ENCODE results near the gene NTNG2. TPM values are rescaled to one million over a fixed set of nuclear protein-coding genes. Genes with fewer than 3 reads are reported as not detected.
"Not testable (repeated sequence)": the region's sequence is repeated elsewhere in the genome, so short reads cannot be mapped to it uniquely, and the experiment has no call there.

The NTNG2 gene
- total RNA-seq, 3 donors from 2014 or later, result 0.91 to 1.4 (median 0.95) TPM

DNA sequence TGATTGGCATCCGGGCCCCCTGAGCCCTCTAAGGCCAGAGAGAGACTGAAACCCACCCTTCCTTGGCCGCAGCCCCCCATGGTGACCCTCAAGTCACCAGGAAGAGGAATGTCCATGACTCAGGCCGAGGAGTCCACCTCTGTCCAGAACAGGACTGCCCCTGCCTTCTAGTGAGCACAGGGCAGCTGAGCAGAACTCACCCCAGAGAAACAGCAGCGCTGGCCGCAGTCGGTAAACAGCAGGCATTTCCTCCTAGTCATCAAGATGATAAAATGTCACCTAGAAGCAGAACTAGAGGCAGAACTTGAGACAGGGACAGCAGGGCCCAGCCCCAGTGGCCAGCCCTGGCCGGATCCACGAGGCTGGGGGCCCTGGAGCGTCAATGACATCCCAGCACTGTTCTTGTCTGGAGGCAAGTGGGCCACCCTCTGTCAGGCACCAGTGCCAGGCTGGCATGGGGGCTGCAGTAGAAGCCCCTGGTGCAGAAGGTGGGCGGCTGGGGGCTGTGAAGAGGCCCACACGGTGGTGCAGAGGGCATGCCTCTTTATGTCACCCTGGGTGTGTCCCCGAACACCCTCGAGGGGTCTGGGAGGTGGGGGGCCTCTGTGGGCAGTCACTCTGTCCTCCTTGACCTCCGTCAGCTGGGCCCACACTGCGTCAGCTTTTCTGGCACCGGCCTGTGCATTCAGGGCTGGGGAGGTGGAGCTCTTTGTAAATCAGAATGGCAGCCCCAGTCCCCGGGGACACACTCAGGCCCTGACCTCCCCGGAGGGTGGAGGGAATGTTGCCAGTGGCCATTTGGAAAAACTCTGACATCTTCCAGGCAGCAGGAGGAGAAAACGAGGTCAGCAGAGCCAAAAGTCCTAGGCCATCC lies 83.0 kb downstream of the NTNG2 start:
- Mint-ChIP-seq H3K4me3 (peak overlapping the region; percentile 19), H3K36me3 (ENCODE audit: insufficient read depth) (no peaks in the 10 kb centered on the region), H3K27me3 (ENCODE audit: low read depth) (peaks cover 18% of the 10 kb centered on the region), H3K4me1 (ENCODE audit: low read depth) (peaks cover 8% of the 10 kb centered on the region), H3K9me3 (no peaks in the 10 kb centered on the region)
- DNase-seq (no peak), ATAC-seq (no peak)

DNA sequence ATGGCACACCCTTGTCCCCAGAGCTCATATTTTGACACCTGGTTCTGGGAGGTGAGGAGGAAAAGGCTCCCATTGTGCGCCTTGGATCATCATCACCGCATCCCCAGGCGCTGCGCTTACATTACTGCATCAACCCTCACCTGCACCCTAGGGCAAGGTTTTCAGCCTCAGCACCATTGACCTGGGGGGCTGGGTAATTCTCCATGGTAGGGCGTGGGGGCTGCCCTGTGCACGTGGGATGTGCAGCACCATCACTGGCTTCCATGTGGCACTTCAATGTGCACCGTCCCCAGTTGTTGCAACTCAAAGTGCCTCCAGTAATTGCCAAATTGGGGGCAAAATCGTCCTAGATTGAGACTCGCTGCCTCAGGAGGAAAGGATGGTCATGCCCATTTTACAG lies 83.6 kb downstream of the NTNG2 start:
- H3K27me3 Mint-ChIP-seq (ENCODE audit: low read depth), result peaks cover 18% of the 10 kb centered on the region
- H3K4me3 Mint-ChIP-seq, result no peak overlapping the region
- DNase-seq (no peak), ATAC-seq (no peak)
- no peaks in the 10 kb centered on the region for H3K36me3 Mint-ChIP-seq (ENCODE audit: insufficient read depth)
- H3K9me3 Mint-ChIP-seq, result no peaks in the 10 kb centered on the region
- H3K4me1 Mint-ChIP-seq (ENCODE audit: low read depth), result peaks cover 8% of the 10 kb centered on the region

GRCh38 chr9:132247942-132248341 lies 86.1 kb downstream of the NTNG2 start:
- Mint-ChIP-seq H3K4me1 (ENCODE audit: low read depth) (peaks cover 4% of the 10 kb centered on the region), H3K27me3 (ENCODE audit: low read depth) (peaks cover 18% of the 10 kb centered on the region), H3K36me3 (ENCODE audit: insufficient read depth) (no peaks in the 10 kb centered on the region), H3K4me3 (no peak overlapping the region), H3K9me3 (no peaks in the 10 kb centered on the region)
- DNase-seq (no peak), ATAC-seq (no peak)

GRCh38 chr9:132249123-132249522 lies 87.3 kb downstream of the NTNG2 start:
- H3K4me3 Mint-ChIP-seq, result no peak overlapping the region
- no peak for DNase-seq

GRCh38 chr9:132249690-132250089 lies 87.8 kb downstream of the NTNG2 start:
- ATAC-seq, result no peak
- Mint-ChIP-seq H3K9me3 (no peaks in the 10 kb centered on the region), H3K4me3 (no peak overlapping the region), H3K27me3 (ENCODE audit: low read depth) (peaks cover 15% of the 10 kb centered on the region), H3K36me3 (ENCODE audit: insufficient read depth) (no peaks in the 10 kb centered on the region), H3K4me1 (ENCODE audit: low read depth) (peaks cover 2% of the 10 kb centered on the region)
- DNase-seq, result no peak

More at GRCh38 chr9:132249123-132249522, 87.3 kb downstream of the NTNG2 start:
- Mint-ChIP-seq H3K4me1 (ENCODE audit: low read depth) (peaks cover 2% of the 10 kb centered on the region), H3K27me3 (ENCODE audit: low read depth) (peaks cover 18% of the 10 kb centered on the region), H3K9me3 (no peaks in the 10 kb centered on the region), H3K36me3 (ENCODE audit: insufficient read depth) (no peaks in the 10 kb centered on the region)
- ATAC-seq, result no peak

DNA sequence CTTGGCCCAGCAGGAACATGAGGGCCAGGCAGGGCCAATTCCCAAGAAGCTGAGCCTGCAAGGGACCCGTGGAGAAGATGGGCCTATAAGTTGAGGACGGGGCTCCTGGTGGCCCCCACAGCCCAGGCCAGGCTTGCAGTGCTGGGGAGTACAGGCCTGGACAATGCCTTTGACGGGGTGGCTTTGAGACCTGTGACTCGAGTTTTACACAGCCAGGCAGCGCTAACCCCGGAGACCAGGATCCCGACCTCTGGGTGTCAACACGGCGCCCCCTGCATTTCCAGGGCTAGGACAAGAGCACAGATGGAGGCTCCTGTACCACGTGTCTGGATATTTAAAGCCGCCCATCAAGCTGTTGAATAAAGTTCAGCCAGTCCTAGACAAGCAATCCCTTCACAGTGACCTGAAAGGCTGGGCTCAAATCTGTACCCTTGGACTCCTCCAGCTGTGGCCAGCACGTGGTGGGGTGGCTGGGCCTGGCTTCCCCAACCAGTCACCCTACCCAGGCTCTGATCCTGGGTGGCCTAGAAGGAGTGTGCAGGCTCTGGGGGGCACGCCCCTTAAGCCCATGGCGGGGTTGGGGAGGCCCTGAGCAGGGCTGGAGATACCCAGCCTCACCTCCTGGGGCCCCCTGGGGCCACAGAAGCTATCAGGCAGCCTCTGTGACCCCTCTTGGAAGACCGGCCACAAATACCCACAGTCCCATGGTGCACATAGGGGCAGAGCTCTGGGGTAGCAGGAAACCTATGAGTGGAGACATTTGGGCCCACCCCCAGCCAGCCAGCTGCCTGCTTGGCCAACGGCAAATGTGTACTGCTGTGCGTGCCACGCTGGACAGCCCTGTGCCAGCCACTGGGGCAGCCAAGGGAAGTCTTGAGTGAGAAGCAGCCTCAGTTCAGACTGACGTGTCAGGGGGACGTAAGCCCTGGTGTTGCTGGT lies 88.7 kb downstream of the NTNG2 start:
- DNase-seq (no peak), ATAC-seq (no peak)
- H3K36me3 Mint-ChIP-seq (ENCODE audit: insufficient read depth), result no peaks in the 10 kb centered on the region
- H3K27me3 Mint-ChIP-seq (ENCODE audit: low read depth), result peaks cover 13% of the 10 kb centered on the region
- H3K4me3 Mint-ChIP-seq, result no peak overlapping the region
- no peaks in the 10 kb centered on the region for H3K9me3 Mint-ChIP-seq
- H3K4me1 Mint-ChIP-seq (ENCODE audit: low read depth), result peaks cover 2% of the 10 kb centered on the region

DNA sequence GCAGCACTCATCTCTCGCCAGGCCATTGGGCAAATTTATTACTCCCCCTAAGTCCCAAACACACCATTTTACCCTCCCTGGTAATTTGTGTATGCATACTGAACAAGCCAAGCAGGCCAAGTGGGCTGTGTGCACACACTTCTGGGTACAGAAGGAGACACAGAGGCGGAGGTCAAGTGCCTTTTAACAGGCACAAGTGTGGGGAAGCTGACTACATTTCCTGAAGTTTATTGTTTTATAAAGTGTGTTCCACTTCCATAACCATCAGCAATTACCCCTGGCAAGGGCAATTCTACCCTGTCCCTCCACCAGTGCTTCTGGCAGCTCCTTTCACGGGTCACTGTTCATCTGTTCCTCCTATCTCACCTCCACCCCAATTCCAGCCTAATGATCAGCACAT lies 99.0 kb downstream of the NTNG2 start:
- Mint-ChIP-seq H3K4me1 (ENCODE audit: low read depth) (peaks cover 7% of the 10 kb centered on the region), H3K4me3 (no peak overlapping the region), H3K27me3 (ENCODE audit: low read depth) (no peaks in the 10 kb centered on the region), H3K9me3 (no peaks in the 10 kb centered on the region), H3K36me3 (ENCODE audit: insufficient read depth) (peaks cover 22% of the 10 kb centered on the region)
- ATAC-seq (no peak), DNase-seq (no peak)

DNA sequence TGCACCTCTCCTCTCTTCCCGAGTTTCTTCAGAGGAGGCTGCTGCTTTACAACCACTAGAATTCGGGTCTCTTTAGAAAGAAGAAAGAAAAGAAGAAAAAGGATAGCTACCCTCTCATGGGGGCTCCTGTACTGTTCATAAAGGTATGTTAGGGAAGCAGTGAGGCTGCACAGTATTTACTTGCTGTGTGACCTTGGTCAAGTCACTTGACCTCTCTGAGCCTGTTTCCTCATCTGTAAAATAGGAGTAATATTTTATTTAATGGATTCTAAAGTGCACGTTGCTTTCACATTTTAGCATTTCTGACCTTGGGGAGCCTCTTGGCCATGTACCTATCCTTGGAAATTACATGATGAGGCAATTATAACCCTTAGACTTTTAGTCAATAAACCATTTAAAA lies 104.2 kb downstream of the NTNG2 start:
- Mint-ChIP-seq H3K36me3 (ENCODE audit: insufficient read depth) (peaks cover 49% of the 10 kb centered on the region), H3K4me3 (no peak overlapping the region)
- no peak for ATAC-seq

DNA sequence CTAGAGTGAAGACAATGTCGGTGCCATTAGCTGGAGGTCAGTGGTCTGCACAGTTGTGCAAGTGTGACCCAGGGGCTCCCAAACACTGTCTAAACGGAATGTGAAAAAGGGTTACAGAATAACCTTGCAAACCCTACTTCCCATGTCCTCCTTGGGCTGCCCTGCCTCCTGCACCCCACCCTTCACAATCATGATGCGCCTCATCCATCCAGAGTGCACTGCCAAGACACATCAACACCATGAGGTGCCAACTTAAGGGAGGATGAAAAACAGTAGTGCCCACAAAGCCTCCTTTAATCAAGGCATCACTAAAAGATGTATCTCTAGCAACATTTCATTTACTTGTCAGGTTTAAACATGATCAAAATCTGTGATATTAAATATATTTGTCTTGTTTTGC lies 105.8 kb downstream of the NTNG2 start:
- ATAC-seq, result no peak
- no peaks in the 10 kb centered on the region for H3K9me3 Mint-ChIP-seq
- H3K27me3 Mint-ChIP-seq (ENCODE audit: low read depth), result no peaks in the 10 kb centered on the region
- no peak overlapping the region for H3K4me3 Mint-ChIP-seq
- peaks cover 14% of the 10 kb centered on the region for H3K4me1 Mint-ChIP-seq (ENCODE audit: low read depth)
- DNase-seq, result no peak
- peaks cover 49% of the 10 kb centered on the region for H3K36me3 Mint-ChIP-seq (ENCODE audit: insufficient read depth)

More for the DNA sequence above, 104.2 kb downstream of the NTNG2 start:
- Mint-ChIP-seq H3K27me3 (ENCODE audit: low read depth) (no peaks in the 10 kb centered on the region), H3K9me3 (no peaks in the 10 kb centered on the region), H3K4me1 (ENCODE audit: low read depth) (peaks cover 14% of the 10 kb centered on the region)
- DNase-seq, result no peak

- Mint-ChIP-seq H3K4me3 (no peak overlapping the region), H3K9me3 (no peaks in the 10 kb centered on the region), H3K27me3 (ENCODE audit: low read depth) (no peaks in the 10 kb centered on the region), H3K4me1 (ENCODE audit: low read depth) (peaks cover 14% of the 10 kb centered on the region), H3K36me3 (ENCODE audit: insufficient read depth) (peaks cover 47% of the 10 kb centered on the region)
- ATAC-seq, result peak; percentile 62 to 80
- DNase-seq, result peak; percentile 66
Observed at GRCh38 chr9:132268725-132269352, 107.0 kb downstream of the NTNG2 start.

DNA sequence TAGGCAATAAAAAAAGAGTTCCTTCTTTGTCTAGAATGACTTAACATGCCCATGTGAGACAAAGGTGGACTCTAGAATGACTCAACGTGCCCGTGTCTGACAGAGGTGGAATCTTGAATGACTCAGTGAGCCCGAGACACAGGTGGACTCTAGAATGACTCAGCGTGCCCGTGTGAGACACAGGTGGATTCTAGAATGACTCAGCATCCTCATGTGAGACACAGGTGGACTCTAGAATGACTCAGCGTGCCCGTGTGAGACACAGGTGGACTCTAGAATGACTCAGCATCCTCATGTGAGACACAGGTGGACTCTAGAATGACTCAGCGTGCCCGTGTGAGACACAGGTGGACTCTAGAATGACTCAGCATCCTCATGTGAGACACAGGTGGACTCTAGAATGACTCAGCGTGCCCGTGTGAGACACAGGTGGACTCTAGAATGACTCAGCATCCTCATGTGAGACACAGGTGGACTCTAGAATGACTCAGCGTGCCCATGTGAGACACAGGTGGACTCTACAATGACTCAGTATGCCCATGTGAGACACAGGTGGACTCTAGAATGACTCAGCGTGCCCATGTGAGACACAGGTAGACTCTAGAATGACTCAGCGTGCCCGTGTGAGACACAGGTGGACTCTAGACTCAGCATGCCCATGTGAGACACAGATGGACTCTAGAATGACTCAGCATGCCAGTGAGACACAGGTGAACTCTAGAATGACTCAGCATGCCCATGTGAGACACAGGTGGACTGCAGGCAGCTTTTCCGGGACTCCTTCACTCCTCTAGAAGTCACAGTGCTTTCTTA lies 108.1 kb downstream of the NTNG2 start:
- not testable (repeated sequence) for H3K27me3 Mint-ChIP-seq (ENCODE audit: low read depth); H3K9me3 Mint-ChIP-seq; H3K4me3 Mint-ChIP-seq
- Mint-ChIP-seq H3K4me1 (ENCODE audit: low read depth) (peaks cover 14% of the 10 kb centered on the region), H3K36me3 (ENCODE audit: insufficient read depth) (peaks cover 46% of the 10 kb centered on the region)
- ATAC-seq, result peak; percentile 75 to 85
- DNase-seq, result peak; percentile 17

GRCh38 chr9:132274861-132275260 lies 113.0 kb downstream of the NTNG2 start:
- H3K36me3 Mint-ChIP-seq (ENCODE audit: insufficient read depth), result peaks cover 51% of the 10 kb centered on the region
- no peaks in the 10 kb centered on the region for H3K9me3 Mint-ChIP-seq
- ATAC-seq (no peak), DNase-seq (no peak)
- H3K4me3 Mint-ChIP-seq, result no peak overlapping the region
- H3K27me3 Mint-ChIP-seq (ENCODE audit: low read depth), result no peaks in the 10 kb centered on the region
- peaks cover 4% of the 10 kb centered on the region for H3K4me1 Mint-ChIP-seq (ENCODE audit: low read depth)

GRCh38 chr9:132283165-132283564 lies 121.3 kb downstream of the NTNG2 start:
- no peak for DNase-seq
- H3K36me3 Mint-ChIP-seq (ENCODE audit: insufficient read depth), result peaks cover 43% of the 10 kb centered on the region
- H3K27me3 Mint-ChIP-seq (ENCODE audit: low read depth), result no peaks in the 10 kb centered on the region
- no peaks in the 10 kb centered on the region for H3K9me3 Mint-ChIP-seq
- no peak overlapping the region for H3K4me3 Mint-ChIP-seq
- peak in 1 of 2 donors; percentile 62 for ATAC-seq
- no peaks in the 10 kb centered on the region for H3K4me1 Mint-ChIP-seq (ENCODE audit: low read depth)
